Measurements from ENCODE around the gene AP2A2. TPM values are rescaled to one million over a fixed set of nuclear protein-coding genes. Genes with fewer than 3 reads are reported as not detected.

Gene AP2A2
- total and polyA plus RNA-seq, 2 of the 4 experiments (the other 2 are of a cell fraction) = 19.9 to 49.0 TPM

DNA sequence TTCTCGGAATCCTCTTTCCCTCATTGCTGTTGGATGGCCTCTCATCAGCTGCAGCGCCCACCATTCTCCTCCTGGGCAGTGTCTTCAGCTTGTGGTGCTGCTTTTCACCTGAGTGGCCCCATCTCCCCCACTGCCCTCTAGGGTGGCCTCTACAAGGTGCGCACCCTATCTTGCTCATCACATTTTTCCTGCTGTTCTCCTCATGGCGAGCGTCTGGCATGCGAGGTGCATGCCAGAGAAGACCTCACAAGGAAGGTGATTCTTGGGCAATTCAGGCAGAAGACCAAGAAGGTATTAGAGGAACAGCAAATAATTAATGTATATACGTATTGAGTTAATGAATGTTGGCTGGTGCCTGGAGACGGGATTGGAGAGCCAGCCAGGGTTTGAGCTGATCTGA is 3.1 kb downstream of the AP2A2 start:
- H3K4me3 ChIP-seq (ENCODE audit: insufficient read depth, low read depth, low read length) = no peak overlapping the region
- no peaks in the 10 kb centered on the region for H3K9me3 ChIP-seq (ENCODE audit: control insufficient read depth, insufficient read depth, low read length)
- no peak overlapping the region for H3K14ac ChIP-seq (replicated peaks; ENCODE audit: low read depth, low read length)
- no peak overlapping the region for H3K4me2 ChIP-seq (ENCODE audit: low read depth, low read length)
- H3K36me3 ChIP-seq (ENCODE audit: control insufficient read depth, insufficient read depth, low read length) = peaks cover 12% of the 10 kb centered on the region
- no peak overlapping the region for H2BK15ac ChIP-seq (ENCODE audit: low read depth, low read length)
- no peak overlapping the region for H2AK5ac ChIP-seq (ENCODE audit: low read depth, low read length)
- H2BK120ac ChIP-seq (ENCODE audit: low read depth, low read length) = no peak overlapping the region
- H3K9ac ChIP-seq (ENCODE audit: low read depth, low read length) = no peak overlapping the region
- 100% methylated on average over 3 of the region's 8 CpGs; no CpG with 5 or more reads in 1 of the 2 experiments for WGBS, 2 experiments (ENCODE audit: extremely low coverage in 2 of 2, insufficient read length in 1 of 2)
- H3K4me1 ChIP-seq (ENCODE audit: control insufficient read depth, insufficient read depth, low read length) = peaks cover 8% of the 10 kb centered on the region
- H2BK5ac ChIP-seq (ENCODE audit: low read depth, low read length, poor library complexity, severe bottlenecking) = no peak overlapping the region
- no peak overlapping the region for H3K56ac ChIP-seq (ENCODE audit: extremely low read depth, insufficient read depth, low read length)
- no peak overlapping the region for H3K18ac ChIP-seq (ENCODE audit: low read depth, low read length)
- DNase-seq (no peak), ATAC-seq (ENCODE audit: low read depth) (no peak)
- H3K27ac ChIP-seq (ENCODE audit: insufficient read depth, low read length) = no peak overlapping the region
- no peak overlapping the region for H2AFZ ChIP-seq (replicated peaks; ENCODE audit: low read length, poor library complexity)
- H4K20me1 ChIP-seq (ENCODE audit: insufficient read depth, low read length) = peaks cover 68% of the 10 kb centered on the region
- no peak overlapping the region for H2BK20ac ChIP-seq (ENCODE audit: low read depth, low read length)
- H4K91ac ChIP-seq (ENCODE audit: insufficient read depth, low read depth, low read length) = no peak overlapping the region
- no peak overlapping the region for H2AK9ac ChIP-seq (replicated peaks; ENCODE audit: low read depth, low read length, poor library complexity)
- no peak overlapping the region for H3K4ac ChIP-seq (ENCODE audit: low read depth, low read length)
- H3K27me3 ChIP-seq (ENCODE audit: control insufficient read depth, insufficient read depth, low read length) = no peaks in the 10 kb centered on the region
- peaks cover 19% of the 10 kb centered on the region for H3K9me1 ChIP-seq (ENCODE audit: insufficient read depth, low read length)
- dilution Hi-C loops (cut with HindIII; ENCODE audit: low sequenced_read_pairs, unreplicated experiment) = no loop called here
- no peak overlapping the region for H3K23ac ChIP-seq (ENCODE audit: low read depth, low read length)
- H4K8ac ChIP-seq (ENCODE audit: low read depth in 2 of 2, low read length in 2 of 2) = no peak overlapping the region
- POLR2A ChIA-PET (ENCODE audit: unreplicated experiment) = no interaction called here
- H4K5ac ChIP-seq (ENCODE audit: low read depth, low read length) = no peak overlapping the region
- peaks cover 15 to 71% of the 10 kb centered on the region in 2 experiments for H3K79me1 ChIP-seq (ENCODE audit: low read depth in 1 of 2, low read length in 2 of 2)
- no peak for TF ChIP-seq FOS (IDR thresholded peaks at IDR 0.05; ENCODE audit: low read depth, low read length)
- TF ChIP-seq POLR2A (IDR thresholded peaks at IDR 0.05; ENCODE audit: low read depth, low read length) = no peak
- TF ChIP-seq MAFK (IDR thresholded peaks at IDR 0.05; ENCODE audit: low read depth, low read length) = no peak
- TF ChIP-seq RFX5 (IDR thresholded peaks at IDR 0.05; ENCODE audit: low read depth, low read length) = no peak
- no peak for TF ChIP-seq RAD21 (IDR thresholded peaks at IDR 0.05; ENCODE audit: low read length)
- no peak for TF ChIP-seq USF2 (IDR thresholded peaks at IDR 0.05; ENCODE audit: low read depth, low read length)
- TF ChIP-seq ELK1 (IDR thresholded peaks at IDR 0.05; ENCODE audit: borderline replicate concordance, low read depth, low read length) = no peak
- TF ChIP-seq BHLHE40 (IDR thresholded peaks at IDR 0.05; ENCODE audit: low read depth, low read length) = no peak
- TF ChIP-seq CHD1 (IDR thresholded peaks at IDR 0.05; ENCODE audit: low read depth, low read length) = no peak
- no peak for TF ChIP-seq NFE2L2 (IDR thresholded peaks at IDR 0.05; ENCODE audit: low read depth, low read length)
- no peak for TF ChIP-seq RCOR1 (IDR thresholded peaks at IDR 0.05; ENCODE audit: insufficient replicate concordance, low read length)
- no peak for TF ChIP-seq CEBPB (IDR thresholded peaks at IDR 0.05; ENCODE audit: low read depth, low read length)
- TF ChIP-seq SMC3 (IDR thresholded peaks at IDR 0.05; ENCODE audit: low read depth, low read length) = no peak
- no peak for TF ChIP-seq MAZ (IDR thresholded peaks at IDR 0.05; ENCODE audit: borderline replicate concordance, low read depth, low read length)
- TF ChIP-seq, protein P1, sequence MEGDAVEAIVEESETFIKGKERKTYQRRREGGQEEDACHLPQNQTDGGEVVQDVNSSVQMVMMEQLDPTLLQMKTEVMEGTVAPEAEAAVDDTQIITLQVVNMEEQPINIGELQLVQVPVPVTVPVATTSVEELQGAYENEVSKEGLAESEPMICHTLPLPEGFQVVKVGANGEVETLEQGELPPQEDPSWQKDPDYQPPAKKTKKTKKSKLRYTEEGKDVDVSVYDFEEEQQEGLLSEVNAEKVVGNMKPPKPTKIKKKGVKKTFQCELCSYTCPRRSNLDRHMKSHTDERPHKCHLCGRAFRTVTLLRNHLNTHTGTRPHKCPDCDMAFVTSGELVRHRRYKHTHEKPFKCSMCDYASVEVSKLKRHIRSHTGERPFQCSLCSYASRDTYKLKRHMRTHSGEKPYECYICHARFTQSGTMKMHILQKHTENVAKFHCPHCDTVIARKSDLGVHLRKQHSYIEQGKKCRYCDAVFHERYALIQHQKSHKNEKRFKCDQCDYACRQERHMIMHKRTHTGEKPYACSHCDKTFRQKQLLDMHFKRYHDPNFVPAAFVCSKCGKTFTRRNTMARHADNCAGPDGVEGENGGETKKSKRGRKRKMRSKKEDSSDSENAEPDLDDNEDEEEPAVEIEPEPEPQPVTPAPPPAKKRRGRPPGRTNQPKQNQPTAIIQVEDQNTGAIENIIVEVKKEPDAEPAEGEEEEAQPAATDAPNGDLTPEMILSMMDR (conservative IDR thresholded peaks at IDR 0.05; ENCODE audit: low read depth, low read length) = no peak
- no peak for TF ChIP-seq MXI1 (IDR thresholded peaks at IDR 0.05; ENCODE audit: borderline replicate concordance, low read depth, low read length)
- in situ Hi-C loops (cut with MboI; ENCODE audit: low sequenced_read_pairs) = no loop called here
- CTCF ChIA-PET = no interaction called here
- intact Hi-C loops (cut with micrococcal nuclease) = no loop called here
- no TSS peak for BruUV-seq (replicated peaks)

Data from IMR-90 (cell line).